ENCODE results near the gene EFHC1.

- TF ChIP-seq CTCF (IDR thresholded peaks at IDR 0.05; ENCODE audit: poor library complexity): no peak
- no peak for TF ChIP-seq EZH2 (IDR thresholded peaks at IDR 0.05; ENCODE audit: borderline replicate concordance)
Measured at GRCh38 chr6:52482903-52483670, 62.9 kb downstream of the EFHC1 start.
